ENCODE measurements around the gene TRIM46. TPM values are rescaled to one million over a fixed set of nuclear protein-coding genes. Genes with fewer than 3 reads are reported as not detected.
A peak's percentile ranks its signal among the peaks of the same experiment; 100 is the strongest.

Gene TRIM46
- polyA plus RNA-seq, 1 donor = 2.9 TPM

- no peaks in the 10 kb centered on the region for H3K4me1 ChIP-seq (ENCODE audit: control insufficient read depth, insufficient read depth, low read length)
- no peak overlapping the region for H3K4me3 ChIP-seq (ENCODE audit: low read length)
- 67% methylated on average over 1 of the region's 4 CpGs for WGBS (ENCODE audit: insufficient coverage, low lambda C conversion rate)
- no peak for DNase-seq
- no peak overlapping the region for H3K27ac ChIP-seq (ENCODE audit: low read length)
- H3K9me3 ChIP-seq (ENCODE audit: control insufficient read depth, low read depth, low read length) = no peaks in the 10 kb centered on the region
- peaks cover 8% of the 10 kb centered on the region for H3K27me3 ChIP-seq (ENCODE audit: control insufficient read depth, insufficient read depth, low read length)
- H3K36me3 ChIP-seq (ENCODE audit: control insufficient read depth, insufficient read depth, low read length) = peaks cover 18% of the 10 kb centered on the region
These were observed 26.1 kb downstream of the TRIM46 start for GRCh38 chr1:155199792-155200191.

DNA sequence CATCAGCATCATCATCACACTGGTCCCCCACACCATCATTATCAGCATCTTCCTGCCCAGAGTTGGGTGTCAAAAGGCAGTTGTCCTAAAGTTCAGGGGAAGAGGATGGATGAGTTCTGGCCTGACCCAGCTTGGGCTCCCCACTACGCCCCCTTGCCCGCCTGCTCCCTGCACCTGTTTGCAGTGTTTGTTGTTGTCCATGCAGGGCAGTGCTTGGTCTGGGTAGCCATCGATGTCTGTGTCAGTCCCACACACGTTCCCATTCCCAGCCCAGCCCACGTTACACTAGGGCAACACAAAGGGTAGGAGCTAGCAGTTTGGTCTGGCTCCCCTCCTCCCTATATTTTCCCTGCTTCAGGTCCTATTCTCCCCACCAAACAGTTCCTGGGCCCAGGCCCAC, 27.3 kb downstream of the TRIM46 start:
- Histone ChIP-seq H3K4me3 (ENCODE audit: low read length) (no peak overlapping the region), H3K4me1 (ENCODE audit: control insufficient read depth, insufficient read depth, low read length) (no peaks in the 10 kb centered on the region), H3K27ac (ENCODE audit: low read length) (no peak overlapping the region), H3K27me3 (ENCODE audit: control insufficient read depth, insufficient read depth, low read length) (no peaks in the 10 kb centered on the region), H3K36me3 (ENCODE audit: control insufficient read depth, insufficient read depth, low read length) (peaks cover 20% of the 10 kb centered on the region), H3K9me3 (ENCODE audit: control insufficient read depth, low read depth, low read length) (no peaks in the 10 kb centered on the region)
- no CpG with 5 or more reads among the region's 5 CpGs for WGBS (ENCODE audit: insufficient coverage, low lambda C conversion rate)
- DNase-seq = no peak

- Histone ChIP-seq H3K9me3 (ENCODE audit: control insufficient read depth, low read depth, low read length) (no peaks in the 10 kb centered on the region), H3K4me1 (ENCODE audit: control insufficient read depth, insufficient read depth, low read length) (peaks cover 7% of the 10 kb centered on the region), H3K4me3 (ENCODE audit: low read length) (no peak overlapping the region), H3K36me3 (ENCODE audit: control insufficient read depth, insufficient read depth, low read length) (peaks cover 15% of the 10 kb centered on the region), H3K27ac (ENCODE audit: low read length) (no peak overlapping the region), H3K27me3 (ENCODE audit: control insufficient read depth, insufficient read depth, low read length) (no peaks in the 10 kb centered on the region)
- DNase-seq = no peak
- WGBS (ENCODE audit: insufficient coverage, low lambda C conversion rate) = no CpG with 5 or more reads among the region's 7 CpGs
These were observed 28.5 kb downstream of the TRIM46 start for GRCh38 chr1:155202198-155202597.

GRCh38 chr1:155202731-155203515, 29.3 kb downstream of the TRIM46 start:
- Histone ChIP-seq H3K27me3 (ENCODE audit: control insufficient read depth, insufficient read depth, low read length) (no peaks in the 10 kb centered on the region), H3K9me3 (ENCODE audit: control insufficient read depth, low read depth, low read length) (no peaks in the 10 kb centered on the region), H3K4me3 (ENCODE audit: low read length) (no peak overlapping the region), H3K4me1 (ENCODE audit: control insufficient read depth, insufficient read depth, low read length) (peaks cover 13% of the 10 kb centered on the region), H3K27ac (ENCODE audit: low read length) (no peak overlapping the region), H3K36me3 (ENCODE audit: control insufficient read depth, insufficient read depth, low read length) (peaks cover 14% of the 10 kb centered on the region)
- no peak for DNase-seq
- WGBS (ENCODE audit: insufficient coverage, low lambda C conversion rate) = no CpG with 5 or more reads among the region's 19 CpGs

DNA sequence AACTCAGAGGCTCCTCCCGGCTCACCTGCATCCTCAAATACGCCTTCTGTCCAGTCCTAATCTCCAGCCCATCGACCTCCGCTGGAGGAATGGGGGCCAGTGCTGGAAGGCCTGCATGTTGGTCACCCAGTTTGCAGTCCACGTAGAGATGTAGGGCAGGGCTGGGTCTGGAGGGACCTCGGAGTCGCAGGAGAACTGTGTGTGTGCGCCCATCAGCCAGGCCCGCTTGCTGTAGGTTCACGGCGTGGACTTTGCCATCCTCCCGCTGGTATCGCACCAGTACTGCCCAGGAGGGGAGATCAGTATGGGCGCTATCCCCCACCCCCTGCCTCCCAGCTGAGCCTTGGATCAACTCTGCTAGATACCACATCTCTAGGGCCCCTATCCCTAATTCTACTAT, 31.4 kb downstream of the TRIM46 start:
- no peaks in the 10 kb centered on the region for H3K9me3 ChIP-seq (ENCODE audit: control insufficient read depth, low read depth, low read length)
- no peak for DNase-seq
- WGBS (ENCODE audit: insufficient coverage, low lambda C conversion rate) = no CpG with 5 or more reads among the region's 14 CpGs
- no peak overlapping the region for H3K4me3 ChIP-seq (ENCODE audit: low read length)
- peaks cover 22% of the 10 kb centered on the region for H3K4me1 ChIP-seq (ENCODE audit: control insufficient read depth, insufficient read depth, low read length)
- peaks cover 8% of the 10 kb centered on the region for H3K36me3 ChIP-seq (ENCODE audit: control insufficient read depth, insufficient read depth, low read length)
- H3K27me3 ChIP-seq (ENCODE audit: control insufficient read depth, insufficient read depth, low read length) = no peaks in the 10 kb centered on the region
- no peak overlapping the region for H3K27ac ChIP-seq (ENCODE audit: low read length)

DNA sequence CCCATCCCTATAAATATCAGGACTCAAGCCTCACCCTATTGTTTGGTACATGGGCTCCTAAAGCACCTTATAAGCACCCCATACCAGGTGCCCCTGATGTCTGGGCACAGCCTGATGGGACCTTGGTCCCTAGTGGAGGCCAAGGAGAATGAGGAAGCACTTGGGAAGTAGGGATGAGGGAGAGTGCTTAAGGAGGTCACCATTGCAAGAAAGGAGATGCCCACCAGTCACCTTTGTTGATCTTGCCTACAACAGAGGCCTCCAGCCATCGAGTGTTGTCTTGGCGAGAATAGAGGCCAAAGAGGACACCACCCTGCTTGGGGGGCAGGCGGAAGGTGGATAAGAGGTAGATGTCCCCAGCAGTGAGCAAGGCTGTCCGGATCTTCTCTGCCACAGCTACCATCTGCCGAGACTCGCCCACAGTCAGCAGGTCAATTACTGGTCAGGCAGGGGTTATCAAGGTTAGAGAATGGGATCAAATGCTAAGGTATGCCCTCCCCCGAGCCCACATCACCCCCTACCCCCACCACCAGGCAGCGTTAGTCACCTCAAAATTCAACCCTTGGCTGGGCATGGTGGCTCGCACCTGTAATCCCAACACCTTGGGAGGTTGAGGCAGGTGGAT, 32.4 kb downstream of the TRIM46 start:
- Histone ChIP-seq H3K4me1 (ENCODE audit: control insufficient read depth, insufficient read depth, low read length) (peaks cover 26% of the 10 kb centered on the region), H3K4me3 (ENCODE audit: low read length) (no peak overlapping the region)

DNA sequence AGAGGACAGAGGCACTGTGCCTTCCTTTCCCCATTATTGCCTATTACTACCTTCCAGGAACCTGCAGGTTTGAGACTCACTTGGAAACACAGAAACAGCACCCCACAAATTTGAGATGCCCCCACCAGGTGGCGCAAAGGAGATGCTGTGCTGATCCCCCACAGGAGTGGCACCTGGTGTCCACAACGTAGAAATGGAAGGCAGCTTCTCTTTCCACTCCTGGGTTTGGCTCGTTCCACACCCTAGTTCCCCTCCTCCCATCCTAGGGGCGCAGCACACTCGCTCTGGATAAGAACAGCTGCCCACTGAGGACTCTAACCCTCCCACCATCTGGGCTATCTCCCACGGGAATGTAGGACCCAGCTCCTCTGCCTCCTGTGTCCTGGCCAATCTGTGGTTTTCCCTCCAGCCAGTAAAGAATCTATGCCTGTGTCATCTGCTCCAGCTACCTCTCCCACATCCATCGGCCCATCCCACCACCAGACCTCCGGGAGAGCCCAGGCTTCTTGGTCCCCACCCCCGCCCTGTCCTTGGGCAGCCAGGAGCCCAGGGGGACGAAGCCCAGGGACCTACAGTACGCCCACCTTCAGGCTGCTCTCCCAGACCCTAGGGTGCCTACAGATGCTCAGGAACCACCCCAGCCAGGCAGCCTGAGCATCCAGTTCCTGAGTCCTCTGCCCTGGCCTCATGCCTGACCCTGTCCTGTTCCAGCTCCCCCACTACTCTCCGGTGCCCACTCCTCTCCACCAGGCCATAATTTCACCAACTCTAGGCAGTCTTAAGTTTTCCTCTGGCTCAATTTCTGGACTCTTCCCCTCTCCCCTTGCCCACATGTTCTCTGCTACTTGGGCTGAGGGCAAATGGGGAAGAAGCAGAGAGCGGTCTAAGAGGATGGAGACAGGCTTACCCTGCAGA, 33.5 kb downstream of the TRIM46 start:
- H3K4me1 ChIP-seq (ENCODE audit: control insufficient read depth, insufficient read depth, low read length) = peaks cover 26% of the 10 kb centered on the region
- H3K27me3 ChIP-seq (ENCODE audit: control insufficient read depth, insufficient read depth, low read length) = no peaks in the 10 kb centered on the region
- WGBS (ENCODE audit: insufficient coverage, low lambda C conversion rate) = 20% methylated on average over 1 of the region's 13 CpGs
- DNase-seq = peak; percentile 72 to 80
- H3K27ac ChIP-seq (ENCODE audit: low read length) = peak overlapping the region; percentile 96
- H3K36me3 ChIP-seq (ENCODE audit: control insufficient read depth, insufficient read depth, low read length) = peaks cover 8% of the 10 kb centered on the region
- H3K9me3 ChIP-seq (ENCODE audit: control insufficient read depth, low read depth, low read length) = no peaks in the 10 kb centered on the region
- peak overlapping the region; percentile 27 for H3K4me3 ChIP-seq (ENCODE audit: low read length)

More for the DNA sequence above, 32.4 kb downstream of the TRIM46 start:
- Histone ChIP-seq H3K9me3 (ENCODE audit: control insufficient read depth, low read depth, low read length) (no peaks in the 10 kb centered on the region), H3K27ac (ENCODE audit: low read length) (no peak overlapping the region), H3K36me3 (ENCODE audit: control insufficient read depth, insufficient read depth, low read length) (peaks cover 3% of the 10 kb centered on the region), H3K27me3 (ENCODE audit: control insufficient read depth, insufficient read depth, low read length) (no peaks in the 10 kb centered on the region)
- no peak for DNase-seq
- whole genome bisulfite sequencing (ENCODE audit: insufficient coverage, low lambda C conversion rate) = no CpG with 5 or more reads among the region's 9 CpGs

DNA sequence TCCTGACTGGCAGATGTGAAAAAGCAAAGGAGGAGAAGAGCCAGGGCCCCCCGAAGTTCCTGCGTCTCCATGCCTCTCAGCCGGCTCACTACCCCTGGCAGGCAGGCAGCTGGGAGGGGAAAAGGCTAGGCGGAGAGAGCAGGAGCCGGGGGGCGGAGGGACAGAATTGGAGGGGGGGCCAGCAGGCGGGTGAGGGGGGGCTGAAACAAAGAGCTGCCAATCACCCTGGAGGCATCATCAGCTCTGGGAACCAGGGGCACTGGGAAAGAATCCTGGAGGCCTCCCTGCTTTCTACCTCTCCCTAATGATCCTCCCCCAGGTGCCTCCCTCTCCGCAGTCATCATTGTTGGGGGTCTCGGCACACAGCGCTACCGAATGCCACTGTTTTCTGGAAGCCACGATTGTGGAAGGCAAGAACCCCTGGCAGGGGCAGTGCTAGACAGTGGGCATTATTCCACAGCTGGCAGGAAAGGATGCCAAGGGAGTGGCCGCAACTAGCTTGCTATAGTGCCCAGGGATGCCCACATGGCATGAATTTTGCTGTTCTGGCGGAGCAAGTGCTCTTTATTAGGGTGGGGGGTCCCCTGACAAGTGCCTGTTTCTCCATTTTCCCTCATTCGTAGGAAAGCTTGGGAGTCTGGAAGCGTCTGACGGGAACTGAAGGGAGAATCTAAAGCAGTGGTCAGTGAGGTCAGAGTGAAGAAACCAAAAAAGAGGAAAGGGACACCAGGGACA, 34.3 kb downstream of the TRIM46 start, which contains the start of gene THBS3:
Gene THBS3 (minus strand): TSS at position 92 of the 735 bp plus-strand sequence. CDS start 21 bp downstream, at position 71.
- Histone ChIP-seq H3K4me1 (ENCODE audit: control insufficient read depth, insufficient read depth, low read length) (peaks cover 26% of the 10 kb centered on the region), H3K27ac (ENCODE audit: low read length) (peak within 1 kb of the TSS; percentile 96), H3K36me3 (ENCODE audit: control insufficient read depth, insufficient read depth, low read length) (peaks cover 8% of the 10 kb centered on the region), H3K9me3 (ENCODE audit: control insufficient read depth, low read depth, low read length) (no peaks in the 10 kb centered on the region), H3K4me3 (ENCODE audit: low read length) (peak within 1 kb of the TSS; percentile 85), H3K27me3 (ENCODE audit: control insufficient read depth, insufficient read depth, low read length) (no peaks in the 10 kb centered on the region)
- WGBS (ENCODE audit: insufficient coverage, low lambda C conversion rate) = 10% methylated on average over 2 of the region's 17 CpGs
- peak in 1 of 2 donors; percentile 24 for DNase-seq

- peak within 1 kb of the TSS; percentile 85 for H3K4me3 ChIP-seq (ENCODE audit: low read length)
- no CpG with 5 or more reads among the region's 64 CpGs for WGBS (ENCODE audit: insufficient coverage, low lambda C conversion rate)
These were observed 35.1 kb downstream of the TRIM46 start, which contains the start of gene MTX1 for GRCh38 chr1:155208541-155209311. MTX1 (plus strand) TSS chr1:155208695; CDS start chr1:155208805, 110 bp downstream.

More at GRCh38 chr1:155208541-155209311, 35.1 kb downstream of the TRIM46 start, which contains the start of gene MTX1:
- Histone ChIP-seq H3K4me1 (ENCODE audit: control insufficient read depth, insufficient read depth, low read length) (peaks cover 26% of the 10 kb centered on the region), H3K27me3 (ENCODE audit: control insufficient read depth, insufficient read depth, low read length) (no peaks in the 10 kb centered on the region), H3K27ac (ENCODE audit: low read length) (peak within 1 kb of the TSS; percentile 96), H3K36me3 (ENCODE audit: control insufficient read depth, insufficient read depth, low read length) (peaks cover 8% of the 10 kb centered on the region), H3K9me3 (ENCODE audit: control insufficient read depth, low read depth, low read length) (no peaks in the 10 kb centered on the region)
- DNase-seq = peak; percentile 81 to 88
